NCI-H82 treated with DMSO at 0.1 percent for 48 hours (cell line): Measurements from ENCODE around the gene PRCD.
"Not testable (repeated sequence)": the region's sequence is repeated elsewhere in the genome, so short reads cannot be mapped to it uniquely, and the experiment has no call there.

Experiments used
- DNase-seq: peaks from one replicate; lab custom pipeline; 2025; ENCODE audit not compliant: unreplicated experiment; lab: John Stamatoyannopoulos, UW

PRCD gene

GRCh38 chr17:76551685-76552084 is 11.8 kb downstream of the PRCD start:
- DNase-seq, result no peak

- no peak for DNase-seq
Measured at GRCh38 chr17:76553178-76553908, 13.5 kb downstream of the PRCD start.

GRCh38 chr17:76554131-76554530 is 14.3 kb downstream of the PRCD start:
- no peak for DNase-seq

GRCh38 chr17:76556765-76557367 is 17.0 kb downstream of the PRCD start:
- DNase-seq, result no peak

- peak; percentile 97 for DNase-seq
Measured at GRCh38 chr17:76557368-76558197, 17.7 kb downstream of the PRCD start.

GRCh38 chr17:76558198-76559095 is 18.6 kb downstream of the PRCD start:
- DNase-seq, result no peak

GRCh38 chr17:76559460-76559859 is 19.6 kb downstream of the PRCD start:
- not testable (repeated sequence) for DNase-seq

- peak; percentile 14 for DNase-seq
Measured at GRCh38 chr17:76560036-76560876, 20.4 kb downstream of the PRCD start.

- no peak for DNase-seq
Measured at GRCh38 chr17:76560877-76561221, 21.0 kb downstream of the PRCD start.

GRCh38 chr17:76561332-76561731 is 21.5 kb downstream of the PRCD start:
- no peak for DNase-seq

GRCh38 chr17:76561799-76562268 is 22.0 kb downstream of the PRCD start:
- DNase-seq, result no peak

GRCh38 chr17:76562734-76563148 is 22.9 kb downstream of the PRCD start:
- no peak for DNase-seq

- not testable (repeated sequence) for DNase-seq
Measured at GRCh38 chr17:76563359-76563758, 23.5 kb downstream of the PRCD start.

- DNase-seq, result peak; percentile 49
Measured at GRCh38 chr17:76564991-76565727, 25.3 kb downstream of the PRCD start.

- DNase-seq, result no peak
Measured at GRCh38 chr17:76565728-76566612, 26.1 kb downstream of the PRCD start.

GRCh38 chr17:76566613-76566943 is 26.7 kb downstream of the PRCD start:
- no peak for DNase-seq

GRCh38 chr17:76566988-76567431 is 27.2 kb downstream of the PRCD start:
- no peak for DNase-seq
